GM23338 (cell line): ENCODE data around the gene NSD2. TPM values are rescaled to one million over a fixed set of nuclear protein-coding genes. Genes with fewer than 3 reads are reported as not detected.

Experiments
- ATAC-seq: fragments of 200-7000 bp; cut with Tn5 transposase; 3 replicates; pipeline ENCODE4 v1.9.1; 2020
- DNase-seq: peaks from one replicate; pipeline ENCODE4 v3.0.0-alpha.2; 2015; ENCODE audit warnings: low spot score
- H2AFZ ChIP-seq: fragments of 200-600 bp; sonication (generic); 2 replicates; pipeline ENCODE4 v1.8.0; 2016; ENCODE audit warnings: antibody characterized with exemption, mild to moderate bottlenecking, moderate library complexity
- H3F3A ChIP-seq: fragments of 200-600 bp; sonication (generic); replicated peaks from 2 replicates; pipeline ENCODE4 v1.8.0; 2017; ENCODE audit warnings: antibody characterized with exemption, mixed run types, low read depth
- H3K27ac ChIP-seq: fragments of 200-600 bp; sonication (generic); 2 replicates; pipeline ENCODE4 v1.6.1; 2016; ENCODE audit warnings: low read depth
- H3K27me3 ChIP-seq: fragments of 200-600 bp; sonication (generic); 2 replicates; pipeline ENCODE4 v1.8.0; 2016; ENCODE audit warnings: mild to moderate bottlenecking, mixed run types, moderate library complexity; ENCODE audit not compliant: insufficient read depth
- H3K36me3 ChIP-seq: fragments of 200-600 bp; sonication (generic); 2 replicates; pipeline ENCODE4 v1.8.0; 2016; ENCODE audit warnings: mild to moderate bottlenecking; ENCODE audit not compliant: insufficient read depth
- H3K4me1 ChIP-seq: fragments of 200-600 bp; sonication (generic); 2 replicates; pipeline ENCODE4 v1.8.0; 2016; ENCODE audit warnings: mild to moderate bottlenecking, moderate library complexity; ENCODE audit not compliant: insufficient read depth
- H3K4me2 ChIP-seq: fragments of 200-600 bp; sonication (generic); 2 replicates; pipeline ENCODE4 v1.7.1; 2017; ENCODE audit warnings: mixed run types
- H3K4me3 ChIP-seq: fragments of 200-600 bp; sonication (generic); 2 replicates; pipeline ENCODE4 v1.6.1; 2016; ENCODE audit warnings: mixed run types
- H3K79me2 ChIP-seq: fragments of 200-600 bp; sonication (generic); replicated peaks from 2 replicates; pipeline ENCODE4 v1.8.0; 2017; ENCODE audit warnings: mild to moderate bottlenecking; ENCODE audit not compliant: insufficient read depth
- H3K9me2 ChIP-seq: fragments of 200-600 bp; sonication (generic); 2 replicates; pipeline ENCODE4 v1.8.0; 2017; ENCODE audit not compliant: insufficient read depth
- H4K20me1 ChIP-seq: fragments of 200-600 bp; sonication (generic); replicated peaks from 2 replicates; pipeline ENCODE4 v1.8.0; 2017; ENCODE audit warnings: mild to moderate bottlenecking; ENCODE audit not compliant: insufficient read depth
- H3K27ac Mint-ChIP-seq: 2 replicates; pipeline ENCODE4 v1.8.0; 2020; ENCODE audit warnings: inconsistent platforms, mild to moderate bottlenecking, moderate library complexity, mixed read lengths
- H3K27me3 Mint-ChIP-seq: 3 replicates; pipeline ENCODE4 v1.8.0; 2022; ENCODE audit warnings: low read depth, mild to moderate bottlenecking, moderate library complexity, mixed read lengths, inconsistent platforms; ENCODE audit not compliant: insufficient read depth, poor library complexity
- H3K36me3 Mint-ChIP-seq: 3 replicates; pipeline ENCODE4 v1.8.0; 2021; ENCODE audit warnings: low read depth, mild to moderate bottlenecking, inconsistent platforms, moderate library complexity, mixed read lengths
- H3K4me1 Mint-ChIP-seq: 3 replicates; pipeline ENCODE4 v1.8.0; 2020; ENCODE audit warnings: mild to moderate bottlenecking, inconsistent platforms, mixed read lengths
- H3K4me3 Mint-ChIP-seq: 3 replicates; pipeline ENCODE4 v1.8.0; 2021; ENCODE audit warnings: moderate library complexity, mild to moderate bottlenecking, inconsistent platforms, mixed read lengths
- H3K9me3 Mint-ChIP-seq: 3 replicates; pipeline ENCODE4 v1.8.0; 2020; ENCODE audit warnings: moderate library complexity, mild to moderate bottlenecking, inconsistent platforms, mixed read lengths
- CREB1 ChIP-seq: fragments of 250-450 bp; sonication (Bioruptor Pico); IDR thresholded peaks from 2 replicates; pipeline ENCODE4 v1.5.0; 2020; ENCODE audit warnings: low read depth, mild to moderate bottlenecking, moderate library complexity
- EZH2phosphoT487 ChIP-seq: fragments of 200-600 bp; sonication (generic); IDR thresholded peaks from one replicate; pipeline ENCODE4 v1.8.1; 2018; ENCODE audit warnings: antibody characterized with exemption; ENCODE audit not compliant: unreplicated experiment
- JUNB ChIP-seq: IDR thresholded peaks from one replicate; pipeline ENCODE4 v1.6.1; 2016; ENCODE audit warnings: antibody characterized with exemption; ENCODE audit not compliant: unreplicated experiment
- STAT1 ChIP-seq: IDR thresholded peaks from one replicate; pipeline ENCODE4 v1.6.1; 2016; ENCODE audit warnings: antibody characterized with exemption; ENCODE audit not compliant: unreplicated experiment
- ZNF114 ChIP-seq: fragments of 250-450 bp; sonication (Bioruptor Pico); IDR thresholded peaks from 2 replicates; pipeline ENCODE4 v1.5.0; 2020; ENCODE audit warnings: mild to moderate bottlenecking, moderate library complexity
- polyA plus RNA-seq: library from polyadenylated mRNA; unstranded; fragments of >200 nt; fragmentation: Nextera tagmentation; extraction: Ambion mirVana; gene quantifications from 2 replicates; pipeline ENCODE4 v1.2.1, GENCODE V29; 2016
- total RNA-seq: library from RNA; depleted of rRNA; stranded (reverse); fragments of >200 nt; shearing (Covaris generic); gene quantifications from 2 replicates; pipeline ENCODE4 v1.2.3, GENCODE V29; 2014
- TF ChIP-seq, protein P1 (sequence below): IDR thresholded peaks from one replicate; pipeline ENCODE4 v1.6.1; 2018; ENCODE audit warnings: antibody characterized with exemption; ENCODE audit not compliant: unreplicated experiment
- TF ChIP-seq, protein P2 (sequence below): fragments of 250-450 bp; sonication (Bioruptor Pico); IDR thresholded peaks from 2 replicates; pipeline ENCODE4 v1.5.0; 2020; ENCODE audit warnings: mild to moderate bottlenecking, moderate library complexity

Gene NSD2
- total and polyA plus RNA-seq, 2 experiments from 2014 or later: 33.5 to 84.4 TPM

GRCh38 chr4:1989533-1990347, 118.5 kb downstream of the NSD2 start:
- H3K27me3 ChIP-seq: no peaks in the 10 kb centered on the region
- H3K9me2 ChIP-seq: no peaks in the 10 kb centered on the region
- peaks cover 46% of the 10 kb centered on the region for H3K79me2 ChIP-seq
- no peaks in the 10 kb centered on the region for H3K36me3 ChIP-seq
- ATAC-seq (no peak), DNase-seq (no peak)
- no peaks in the 10 kb centered on the region for H3K4me1 ChIP-seq
- Mint-ChIP-seq H3K4me3 (no peak overlapping the region), H3K27me3 (peaks cover 2% of the 10 kb centered on the region), H3K27ac (no peak overlapping the region), H3K4me1 (no peaks in the 10 kb centered on the region), H3K36me3 (peaks cover 33% of the 10 kb centered on the region), H3K9me3 (no peaks in the 10 kb centered on the region)
- H3F3A ChIP-seq: no peaks in the 10 kb centered on the region
- TF ChIP-seq, protein P1, sequence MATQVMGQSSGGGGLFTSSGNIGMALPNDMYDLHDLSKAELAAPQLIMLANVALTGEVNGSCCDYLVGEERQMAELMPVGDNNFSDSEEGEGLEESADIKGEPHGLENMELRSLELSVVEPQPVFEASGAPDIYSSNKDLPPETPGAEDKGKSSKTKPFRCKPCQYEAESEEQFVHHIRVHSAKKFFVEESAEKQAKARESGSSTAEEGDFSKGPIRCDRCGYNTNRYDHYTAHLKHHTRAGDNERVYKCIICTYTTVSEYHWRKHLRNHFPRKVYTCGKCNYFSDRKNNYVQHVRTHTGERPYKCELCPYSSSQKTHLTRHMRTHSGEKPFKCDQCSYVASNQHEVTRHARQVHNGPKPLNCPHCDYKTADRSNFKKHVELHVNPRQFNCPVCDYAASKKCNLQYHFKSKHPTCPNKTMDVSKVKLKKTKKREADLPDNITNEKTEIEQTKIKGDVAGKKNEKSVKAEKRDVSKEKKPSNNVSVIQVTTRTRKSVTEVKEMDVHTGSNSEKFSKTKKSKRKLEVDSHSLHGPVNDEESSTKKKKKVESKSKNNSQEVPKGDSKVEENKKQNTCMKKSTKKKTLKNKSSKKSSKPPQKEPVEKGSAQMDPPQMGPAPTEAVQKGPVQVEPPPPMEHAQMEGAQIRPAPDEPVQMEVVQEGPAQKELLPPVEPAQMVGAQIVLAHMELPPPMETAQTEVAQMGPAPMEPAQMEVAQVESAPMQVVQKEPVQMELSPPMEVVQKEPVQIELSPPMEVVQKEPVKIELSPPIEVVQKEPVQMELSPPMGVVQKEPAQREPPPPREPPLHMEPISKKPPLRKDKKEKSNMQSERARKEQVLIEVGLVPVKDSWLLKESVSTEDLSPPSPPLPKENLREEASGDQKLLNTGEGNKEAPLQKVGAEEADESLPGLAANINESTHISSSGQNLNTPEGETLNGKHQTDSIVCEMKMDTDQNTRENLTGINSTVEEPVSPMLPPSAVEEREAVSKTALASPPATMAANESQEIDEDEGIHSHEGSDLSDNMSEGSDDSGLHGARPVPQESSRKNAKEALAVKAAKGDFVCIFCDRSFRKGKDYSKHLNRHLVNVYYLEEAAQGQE: no peak
- TF ChIP-seq STAT1 (no peak), CREB1 (CRISPR knock-in tag) (no peak), JUNB (no peak), EZH2phosphoT487 (no peak), ZNF114 (CRISPR knock-in tag) (no peak)
- TF ChIP-seq, protein P2, sequence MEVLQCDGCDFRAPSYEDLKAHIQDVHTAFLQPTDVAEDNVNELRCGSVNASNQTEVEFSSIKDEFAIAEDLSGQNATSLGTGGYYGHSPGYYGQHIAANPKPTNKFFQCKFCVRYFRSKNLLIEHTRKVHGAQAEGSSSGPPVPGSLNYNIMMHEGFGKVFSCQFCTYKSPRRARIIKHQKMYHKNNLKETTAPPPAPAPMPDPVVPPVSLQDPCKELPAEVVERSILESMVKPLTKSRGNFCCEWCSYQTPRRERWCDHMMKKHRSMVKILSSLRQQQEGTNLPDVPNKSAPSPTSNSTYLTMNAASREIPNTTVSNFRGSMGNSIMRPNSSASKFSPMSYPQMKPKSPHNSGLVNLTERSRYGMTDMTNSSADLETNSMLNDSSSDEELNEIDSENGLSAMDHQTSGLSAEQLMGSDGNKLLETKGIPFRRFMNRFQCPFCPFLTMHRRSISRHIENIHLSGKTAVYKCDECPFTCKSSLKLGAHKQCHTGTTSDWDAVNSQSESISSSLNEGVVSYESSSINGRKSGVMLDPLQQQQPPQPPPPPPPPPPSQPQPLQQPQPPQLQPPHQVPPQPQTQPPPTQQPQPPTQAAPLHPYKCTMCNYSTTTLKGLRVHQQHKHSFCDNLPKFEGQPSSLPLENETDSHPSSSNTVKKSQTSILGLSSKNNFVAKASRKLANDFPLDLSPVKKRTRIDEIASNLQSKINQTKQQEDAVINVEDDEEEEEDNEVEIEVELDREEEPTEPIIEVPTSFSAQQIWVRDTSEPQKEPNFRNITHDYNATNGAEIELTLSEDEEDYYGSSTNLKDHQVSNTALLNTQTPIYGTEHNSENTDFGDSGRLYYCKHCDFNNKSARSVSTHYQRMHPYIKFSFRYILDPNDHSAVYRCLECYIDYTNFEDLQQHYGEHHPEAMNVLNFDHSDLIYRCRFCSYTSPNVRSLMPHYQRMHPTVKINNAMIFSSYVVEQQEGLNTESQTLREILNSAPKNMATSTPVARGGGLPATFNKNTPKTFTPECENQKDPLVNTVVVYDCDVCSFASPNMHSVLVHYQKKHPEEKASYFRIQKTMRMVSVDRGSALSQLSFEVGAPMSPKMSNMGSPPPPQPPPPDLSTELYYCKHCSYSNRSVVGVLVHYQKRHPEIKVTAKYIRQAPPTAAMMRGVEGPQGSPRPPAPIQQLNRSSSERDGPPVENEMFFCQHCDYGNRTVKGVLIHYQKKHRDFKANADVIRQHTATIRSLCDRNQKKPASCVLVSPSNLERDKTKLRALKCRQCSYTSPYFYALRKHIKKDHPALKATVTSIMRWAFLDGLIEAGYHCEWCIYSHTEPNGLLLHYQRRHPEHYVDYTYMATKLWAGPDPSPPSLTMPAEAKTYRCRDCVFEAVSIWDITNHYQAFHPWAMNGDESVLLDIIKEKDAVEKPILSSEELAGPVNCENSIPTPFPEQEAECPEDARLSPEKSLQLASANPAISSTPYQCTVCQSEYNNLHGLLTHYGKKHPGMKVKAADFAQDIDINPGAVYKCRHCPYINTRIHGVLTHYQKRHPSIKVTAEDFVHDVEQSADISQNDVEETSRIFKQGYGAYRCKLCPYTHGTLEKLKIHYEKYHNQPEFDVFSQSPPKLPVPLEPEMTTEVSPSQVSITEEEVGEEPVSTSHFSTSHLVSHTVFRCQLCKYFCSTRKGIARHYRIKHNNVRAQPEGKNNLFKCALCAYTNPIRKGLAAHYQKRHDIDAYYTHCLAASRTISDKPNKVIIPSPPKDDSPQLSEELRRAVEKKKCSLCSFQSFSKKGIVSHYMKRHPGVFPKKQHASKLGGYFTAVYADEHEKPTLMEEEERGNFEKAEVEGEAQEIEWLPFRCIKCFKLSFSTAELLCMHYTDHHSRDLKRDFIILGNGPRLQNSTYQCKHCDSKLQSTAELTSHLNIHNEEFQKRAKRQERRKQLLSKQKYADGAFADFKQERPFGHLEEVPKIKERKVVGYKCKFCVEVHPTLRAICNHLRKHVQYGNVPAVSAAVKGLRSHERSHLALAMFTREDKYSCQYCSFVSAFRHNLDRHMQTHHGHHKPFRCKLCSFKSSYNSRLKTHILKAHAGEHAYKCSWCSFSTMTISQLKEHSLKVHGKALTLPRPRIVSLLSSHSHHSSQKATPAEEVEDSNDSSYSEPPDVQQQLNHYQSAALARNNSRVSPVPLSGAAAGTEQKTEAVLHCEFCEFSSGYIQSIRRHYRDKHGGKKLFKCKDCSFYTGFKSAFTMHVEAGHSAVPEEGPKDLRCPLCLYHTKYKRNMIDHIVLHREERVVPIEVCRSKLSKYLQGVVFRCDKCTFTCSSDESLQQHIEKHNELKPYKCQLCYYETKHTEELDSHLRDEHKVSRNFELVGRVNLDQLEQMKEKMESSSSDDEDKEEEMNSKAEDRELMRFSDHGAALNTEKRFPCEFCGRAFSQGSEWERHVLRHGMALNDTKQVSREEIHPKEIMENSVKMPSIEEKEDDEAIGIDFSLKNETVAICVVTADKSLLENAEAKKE: no peak
- H4K20me1 ChIP-seq: peaks cover 37% of the 10 kb centered on the region
- no peak overlapping the region for H3K4me3 ChIP-seq
- no peak overlapping the region for H2AFZ ChIP-seq
- no peak overlapping the region for H3K4me2 ChIP-seq
- no peak overlapping the region for H3K27ac ChIP-seq
